GM12874 (cell line): Measurements from ENCODE around the gene FADS6.

Source experiments
- CTCF ChIP-seq: IDR thresholded peaks from 2 replicates; pipeline ENCODE4 v1.5.1; 2011; ENCODE audit warnings: low read depth, mild to moderate bottlenecking, control low read depth, low read length, moderate library complexity; ENCODE audit not compliant: insufficient read depth

FADS6 gene

DNA sequence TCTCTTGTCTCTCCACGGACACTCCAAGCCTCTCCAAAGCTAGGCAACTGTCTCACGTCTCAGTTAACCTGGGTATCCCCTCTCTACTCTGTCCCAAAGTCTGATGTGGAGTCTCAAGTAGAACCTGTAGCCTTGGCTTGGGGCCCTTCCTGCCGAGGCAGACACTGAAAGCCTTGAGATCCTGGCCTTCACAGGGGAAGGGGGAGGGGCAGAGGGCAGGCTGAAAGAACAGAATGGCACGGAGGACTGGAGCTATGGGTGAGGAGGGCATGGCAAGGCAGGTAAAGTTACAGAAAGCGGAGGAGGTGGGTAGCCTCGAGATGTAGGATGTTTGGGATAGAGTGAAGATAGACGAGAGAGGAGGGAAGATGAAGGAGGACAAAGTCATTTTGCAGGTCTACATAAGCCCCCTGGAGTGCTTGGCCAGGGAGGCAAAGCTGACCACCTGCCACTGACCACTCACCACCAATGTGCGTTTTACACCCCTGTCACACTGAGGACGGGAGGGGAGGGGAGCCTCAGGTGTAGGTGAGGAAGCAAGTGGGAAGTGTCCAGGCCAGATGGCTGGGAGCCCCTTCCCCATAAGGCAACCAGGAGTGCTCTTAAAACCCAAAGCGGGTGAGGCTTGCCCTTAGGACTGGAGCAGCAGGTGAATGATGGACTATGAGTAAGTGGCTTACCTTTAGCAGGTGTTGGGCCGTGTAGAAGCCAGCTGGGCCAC, 21.9 kb downstream of the FADS6 start:
- TF ChIP-seq CTCF: no peak

- no peak for TF ChIP-seq CTCF
Observed at GRCh38 chr17:74870512-74870911, 22.9 kb downstream of the FADS6 start.

DNA sequence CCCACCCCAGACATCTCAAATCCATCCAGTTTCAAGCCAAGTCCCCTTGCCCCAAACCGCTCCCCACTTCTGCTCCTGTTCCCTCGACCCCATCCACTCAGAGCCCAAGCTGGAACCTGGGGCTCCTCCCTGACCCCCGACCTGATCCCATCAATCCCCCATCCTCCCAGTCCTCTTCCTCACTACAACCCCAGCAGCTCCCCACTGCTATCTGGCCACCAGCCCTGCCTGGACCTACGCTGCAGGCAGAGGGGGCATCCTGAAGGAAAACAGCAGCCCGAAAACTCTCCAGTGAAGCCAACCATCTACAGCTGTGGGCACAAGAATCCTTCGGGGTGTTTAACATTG, 24.6 kb downstream of the FADS6 start:
- TF ChIP-seq CTCF: no peak

- no peak for TF ChIP-seq CTCF
Observed at GRCh38 chr17:74868251-74868907, 25.1 kb downstream of the FADS6 start.

GRCh38 chr17:74866198-74866835, 27.1 kb downstream of the FADS6 start:
- no peak for TF ChIP-seq CTCF

DNA sequence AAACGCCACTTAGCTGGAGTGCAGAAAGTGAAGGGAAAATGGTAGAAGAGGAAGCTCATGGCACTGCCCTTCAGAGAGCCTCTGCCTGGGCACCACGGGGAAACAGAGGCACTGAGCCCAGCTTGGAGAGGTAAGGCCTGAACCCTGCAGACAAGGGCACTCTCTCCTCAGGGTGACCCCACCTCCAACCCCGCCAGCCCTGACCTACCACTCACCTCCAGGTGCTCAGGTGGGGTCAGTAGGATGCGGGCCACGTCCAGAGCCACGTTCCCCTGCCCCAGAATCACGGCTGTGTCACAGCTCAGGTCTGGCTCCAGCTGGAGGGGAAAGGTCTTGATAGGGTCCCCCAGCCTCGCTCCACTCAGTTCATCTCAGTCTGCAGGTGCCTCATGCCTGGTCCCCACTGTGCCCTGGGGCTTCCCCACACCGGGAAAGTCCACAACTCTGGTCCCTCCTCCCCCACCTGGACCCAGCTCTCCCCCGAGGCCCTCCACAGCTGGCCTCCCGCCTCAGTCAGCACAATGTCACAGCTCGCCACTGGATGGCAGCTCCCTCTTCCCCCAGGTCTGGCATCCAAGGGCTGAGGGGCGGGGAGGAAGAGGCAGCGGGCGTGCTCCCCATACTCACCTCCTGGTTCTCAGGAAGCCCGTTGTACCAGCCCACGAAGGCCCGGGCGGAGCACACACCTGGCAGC, 27.8 kb downstream of the FADS6 start:
- TF ChIP-seq CTCF: no peak

GRCh38 chr17:74864866-74865395, 28.5 kb downstream of the FADS6 start:
- TF ChIP-seq CTCF: peak; percentile 96
